GM19193 (cell line): ENCODE results near the gene BRMS1L.

Experiments
- POLR2A ChIP-seq: IDR thresholded peaks from 4 replicates; pipeline ENCODE4 v1.6.1; 2011; ENCODE audit not compliant: insufficient read depth, insufficient read length; ENCODE audit errors: extremely low read depth

The BRMS1L gene

GRCh38 chr14:35814371-35815005 is 11.7 kb upstream of the BRMS1L start:
- TF ChIP-seq POLR2A = no peak

- no peak for TF ChIP-seq POLR2A
Observed at GRCh38 chr14:35818346-35819115, 7.6 kb upstream of the BRMS1L start.

DNA sequence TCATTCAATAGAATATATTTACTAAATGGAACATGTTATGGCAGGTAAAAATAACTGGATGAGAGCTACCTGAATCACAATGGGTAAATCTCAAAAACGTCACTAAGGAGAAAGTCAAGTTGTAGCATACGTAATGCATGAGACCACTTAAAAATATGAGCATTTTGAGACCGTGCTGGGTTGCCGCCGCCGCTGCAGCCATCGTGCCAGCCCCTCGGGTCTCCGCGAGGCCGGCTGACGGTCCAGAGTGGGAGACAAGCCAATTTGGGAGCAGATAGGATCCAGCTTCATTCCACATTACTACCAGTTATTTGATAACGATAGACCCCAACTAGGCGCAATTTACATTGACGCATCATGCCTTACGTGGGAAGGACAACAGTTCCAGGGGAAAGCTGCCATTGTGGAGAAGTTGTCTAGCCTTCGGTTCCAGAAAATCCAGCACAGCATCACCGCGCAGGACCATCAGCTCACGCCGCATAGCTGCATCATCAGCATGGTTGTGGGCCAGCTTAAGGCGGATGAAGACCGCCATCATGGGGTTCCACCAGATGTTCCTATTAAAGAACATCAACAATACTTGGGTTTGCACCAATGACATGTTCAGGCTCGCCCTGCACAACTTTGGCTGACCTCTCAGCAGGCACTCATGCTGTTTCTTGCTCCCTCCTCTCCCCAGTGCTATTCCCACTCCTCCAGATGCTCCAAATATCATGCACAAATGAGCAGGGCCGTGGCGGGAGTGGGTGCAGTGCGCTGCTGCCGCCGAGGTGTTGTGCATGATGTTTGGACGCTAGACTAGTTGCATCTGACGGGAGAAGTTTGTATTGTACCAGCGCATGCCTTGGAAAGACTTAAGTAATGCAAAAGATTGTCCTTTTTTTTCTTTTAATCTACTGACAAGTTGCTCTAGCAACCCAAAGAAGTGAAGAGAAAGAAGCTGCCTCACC is 6.3 kb upstream of the BRMS1L start:
- no peak for TF ChIP-seq POLR2A

GRCh38 chr14:35821564-35822411 is 4.3 kb upstream of the BRMS1L start:
- TF ChIP-seq POLR2A = no peak

DNA sequence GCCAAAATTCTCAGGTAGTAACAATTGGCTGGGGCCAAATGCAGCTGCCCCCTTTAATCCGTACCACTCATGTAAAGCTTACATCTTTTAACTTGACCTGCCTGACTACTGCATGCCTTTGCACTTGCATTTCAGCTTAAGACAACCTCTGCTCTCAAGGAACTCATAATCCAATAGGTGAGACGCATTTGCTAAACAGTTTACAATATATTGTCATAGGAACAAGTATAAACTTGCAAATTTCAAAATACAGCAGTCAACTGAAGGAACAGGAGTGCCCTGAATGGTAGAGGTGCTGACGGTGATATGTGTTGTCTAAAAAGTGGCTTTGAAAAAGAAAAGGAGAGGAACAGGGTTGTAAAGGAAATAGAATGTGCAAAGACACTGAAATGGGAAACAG is 3.6 kb upstream of the BRMS1L start:
- no peak for TF ChIP-seq POLR2A

DNA sequence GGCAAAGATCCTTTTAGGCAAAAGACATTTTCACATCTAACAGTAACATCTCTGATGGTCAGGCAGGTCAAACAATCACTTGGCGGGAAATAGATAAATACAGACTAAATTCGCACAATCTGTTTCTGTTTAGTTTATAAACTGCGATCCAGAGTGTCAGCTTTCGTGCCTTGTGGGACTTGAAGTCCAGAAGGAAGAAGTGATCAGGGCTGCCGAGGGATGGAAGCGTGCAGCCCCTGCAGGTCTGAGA is 245 bp upstream of the BRMS1L start:
- no peak for TF ChIP-seq POLR2A

DNA sequence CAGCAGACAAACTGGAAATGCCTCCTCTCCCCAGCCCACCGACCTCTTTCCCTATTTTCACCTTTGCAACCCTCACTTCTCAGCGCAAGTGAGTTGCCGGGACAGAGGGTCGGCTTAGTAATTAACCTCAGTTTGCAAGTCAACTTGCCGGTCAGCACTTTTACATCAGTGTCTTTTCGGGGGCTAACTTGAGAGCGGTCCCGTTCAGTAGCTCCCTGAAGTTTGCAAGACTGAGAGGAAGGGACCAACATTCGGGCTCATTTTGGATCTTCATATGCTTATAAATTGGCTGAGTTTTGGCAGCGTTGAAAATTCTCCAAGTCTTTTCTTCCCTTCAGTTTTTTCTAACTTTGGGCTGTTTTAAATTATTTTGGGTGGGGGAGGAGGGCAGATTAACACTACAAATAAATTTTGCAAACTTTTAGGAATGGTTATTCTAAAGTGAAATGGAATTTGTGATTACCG is 846 bp downstream of the BRMS1L start:
- no peak for TF ChIP-seq POLR2A

GRCh38 chr14:35827678-35828472 is 1.7 kb downstream of the BRMS1L start:
- no peak for TF ChIP-seq POLR2A

DNA sequence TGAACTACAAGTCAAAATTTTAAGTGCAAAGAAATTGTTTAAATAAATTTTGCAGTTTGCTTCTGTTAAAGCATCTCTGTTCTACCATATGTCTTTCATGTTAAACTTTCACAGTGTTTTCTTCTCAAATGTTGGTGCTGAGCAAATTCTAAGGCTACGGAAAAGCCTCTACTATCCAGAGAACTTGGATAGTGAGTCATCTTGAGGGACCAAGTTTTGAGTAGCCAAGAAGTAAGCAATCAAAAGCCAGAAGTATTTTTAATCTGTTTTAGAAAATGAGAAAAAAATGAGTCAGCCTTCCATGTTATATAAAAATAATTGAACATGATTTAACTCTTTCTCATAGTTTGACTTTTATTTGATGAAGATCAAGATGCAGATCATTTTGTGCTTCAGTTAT is 3.3 kb downstream of the BRMS1L start:
- TF ChIP-seq POLR2A = no peak

- no peak for TF ChIP-seq POLR2A
Observed at GRCh38 chr14:35835208-35835982, 9.3 kb downstream of the BRMS1L start.

DNA sequence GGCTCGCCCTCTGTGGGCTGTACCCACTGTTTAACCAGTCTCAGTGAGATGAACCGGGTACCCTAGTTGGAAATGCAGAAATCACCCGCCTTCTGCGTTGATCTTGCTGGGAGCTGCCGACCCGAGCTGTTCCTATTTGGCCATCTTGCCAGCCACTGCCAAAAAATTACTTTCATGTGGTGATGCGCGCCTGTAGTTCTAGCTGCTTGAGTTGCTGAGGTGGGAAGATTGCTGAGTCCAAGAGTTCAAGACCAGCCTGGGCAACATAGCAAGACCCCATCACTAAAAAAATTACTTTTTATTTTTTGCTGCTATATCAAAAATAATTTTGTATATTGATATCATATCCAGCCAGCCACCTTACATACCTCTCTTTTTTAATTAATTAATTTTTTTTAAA is 18.4 kb downstream of the BRMS1L start:
- no peak for TF ChIP-seq POLR2A

- TF ChIP-seq POLR2A = no peak
Observed at GRCh38 chr14:35847636-35848035, 21.5 kb downstream of the BRMS1L start.

- TF ChIP-seq POLR2A = no peak
Observed at GRCh38 chr14:35849122-35849521, 23.0 kb downstream of the BRMS1L start.
